NCI-H2081 (cell line): ENCODE data around the gene PRL.
A peak's percentile ranks its signal among the peaks of the same experiment; 100 is the strongest.

Experiments
- DNase-seq, 2 experiments: peaks; one replicate each; lab custom pipeline; 2025; lab: John Stamatoyannopoulos, UW

Gene PRL

GRCh38 chr6:22294301-22294700 is 2.5 kb downstream of the PRL start:
- DNase-seq: peak; percentile 19 to 57

- no peak for DNase-seq
These were observed 6.8 kb downstream of the PRL start for GRCh38 chr6:22290045-22290444.

GRCh38 chr6:22288721-22289120 is 8.1 kb downstream of the PRL start:
- DNase-seq: no peak

- DNase-seq: no peak
These were observed 12.2 kb downstream of the PRL start for GRCh38 chr6:22284666-22285065.

GRCh38 chr6:22281341-22282085 is 15.3 kb downstream of the PRL start:
- DNase-seq: no peak

GRCh38 chr6:22279427-22279826 is 17.4 kb downstream of the PRL start:
- DNase-seq: no peak

GRCh38 chr6:22271081-22271480 is 25.8 kb downstream of the PRL start:
- DNase-seq: no peak

- DNase-seq: no peak
These were observed 33.1 kb downstream of the PRL start for GRCh38 chr6:22263748-22264147.

- no peak for DNase-seq
These were observed 42.0 kb downstream of the PRL start for GRCh38 chr6:22254886-22255285.

GRCh38 chr6:22253955-22254655 is 42.7 kb downstream of the PRL start:
- DNase-seq: no peak

GRCh38 chr6:22251348-22251747 is 45.5 kb downstream of the PRL start:
- no peak for DNase-seq

- DNase-seq: peak; percentile 53 to 80
These were observed 46.4 kb downstream of the PRL start for GRCh38 chr6:22250486-22250885.

GRCh38 chr6:22249711-22250350 is 47.0 kb downstream of the PRL start:
- DNase-seq: no peak

GRCh38 chr6:22248513-22249308 is 48.1 kb downstream of the PRL start:
- no peak for DNase-seq

GRCh38 chr6:22247916-22248482 is 48.8 kb downstream of the PRL start:
- DNase-seq: no peak

- no peak for DNase-seq
These were observed 56.8 kb downstream of the PRL start for GRCh38 chr6:22240025-22240424.

- DNase-seq: no peak
These were observed 57.4 kb downstream of the PRL start for GRCh38 chr6:22239261-22239921.

GRCh38 chr6:22238861-22239260 is 58.0 kb downstream of the PRL start:
- no peak for DNase-seq

GRCh38 chr6:22237526-22237925 is 59.3 kb downstream of the PRL start:
- DNase-seq: no peak
